Esophagus squamous epithelium (tissue), 5 donors: ENCODE data around the gene EOLA1. TPM values are rescaled to one million over a fixed set of nuclear protein-coding genes. Genes with fewer than 3 reads are reported as not detected.

Experiments used
- DNase-seq: peaks from one replicate; lab custom pipeline; 2025; lab: John Stamatoyannopoulos, UW
- H3K27ac ChIP-seq, 4 donors: fragments of 200-600 bp; sonication (generic); one replicate each; pipeline ENCODE4 v1.5.1; 2016 to 2019; ENCODE audit warnings: mild to moderate bottlenecking in 1 of 4
- H3K27me3 ChIP-seq, 4 donors: fragments of 200-600 bp; sonication (generic); 1 replicate in 3 of 4; 2 replicates in 1 of 4; pipeline versions ENCODE4 v1.5.1 to v1.6.0; 2017 to 2021; ENCODE audit warnings: antibody characterized with exemption in 1 of 4
- H3K36me3 ChIP-seq, 3 donors: fragments of 200-600 bp; sonication (generic); one replicate each; pipeline ENCODE4 v1.5.1; 2016 to 2019
- H3K4me1 ChIP-seq, 3 donors: fragments of 200-600 bp; sonication (generic); one replicate each; pipeline ENCODE4 v1.5.1; 2017 to 2019
- H3K4me3 ChIP-seq, 4 donors: fragments of 200-600 bp; sonication (generic); 1 replicate in 3 of 4; 2 replicates in 1 of 4; pipeline ENCODE4 v1.5.1; 2016 to 2019; ENCODE audit warnings: mild to moderate bottlenecking in 2 of 4, moderate library complexity in 1 of 4
- H3K9me3 ChIP-seq, 3 donors: fragments of 200-600 bp; sonication (generic); one replicate each; pipeline ENCODE4 v1.5.1; 2016 to 2019
- POLR2A ChIP-seq, 4 donors: fragments of 450-650 bp; IDR thresholded peaks; one replicate each; pipeline ENCODE4 v1.6.1; 2017; ENCODE audit warnings: antibody characterized with exemption in 4 of 4, mild to moderate bottlenecking in 4 of 4, moderate library complexity in 3 of 4
- WGBS, 2 donors: methylation state at CpG; one replicate each; pipeline ENCODE4 v1.1.5; 2018; 5-methylcytosine and 5-hydroxymethylcytosine counted together
- intact Hi-C: fragments of 100-400 bp; cut with DNase I; formaldehyde crosslinking; loops from one replicate; pipeline ENCODE4 v1.15.0; 2022
- total RNA-seq, 4 donors: library from RNA; depleted of rRNA; stranded (reverse); fragments of >200 nt; gene quantifications; one replicate each; pipeline ENCODE4 v1.1.0, GENCODE V29; 2016
- TF ChIP-seq, protein P1 (sequence below), 6 experiments: fragments of 450-650 bp in 4 of 6; fragments of 200-600 bp in 2 of 6; sonication (generic) in 2 of 6; IDR thresholded peaks; one replicate each; pipeline ENCODE4 v1.5.1; 2016 to 2019; ENCODE audit warnings: antibody characterized with exemption in 6 of 6, mild to moderate bottlenecking in 4 of 6, moderate library complexity in 4 of 6
- donor health status: DM: yes; HTN: yes; CAD: no.

EOLA1 gene
- total RNA-seq, 4 donors from 2014 or later, result 9.0 to 15.1 (median 12.1) TPM

DNA sequence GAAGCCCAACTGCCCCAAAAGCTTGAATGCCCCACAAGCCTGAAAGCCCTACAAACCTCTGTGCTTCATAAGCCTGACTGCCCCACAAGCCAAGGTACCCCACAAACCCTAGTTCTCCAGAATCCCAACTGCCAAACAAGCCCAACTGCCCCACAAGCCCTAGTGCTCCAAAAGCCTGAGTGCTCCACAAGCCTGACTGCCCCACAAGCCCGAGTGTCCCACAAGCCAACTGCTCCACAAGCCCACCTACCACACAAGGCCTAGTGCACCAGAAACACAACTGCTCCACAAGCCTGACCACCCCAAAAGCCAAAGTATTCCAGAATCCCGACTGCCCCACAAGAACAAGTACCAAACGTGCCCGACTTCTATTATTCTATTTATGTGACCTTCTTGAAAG lies 22.5 kb downstream of the EOLA1 start:
- Histone ChIP-seq H3K4me1 (no peaks in the 10 kb centered on the region), H3K4me3 (no peak overlapping the region), H3K27ac (no peak overlapping the region), H3K27me3 (no peaks in the 10 kb centered on the region), H3K9me3 (no peaks in the 10 kb centered on the region), H3K36me3 (no peaks in the 10 kb centered on the region)
- intact Hi-C loops, result loop anchor here (10.0 kb wide), 1 partner anchor 71 kb away; the partner anchor contains the start of gene TMEM185A
- no peak for TF ChIP-seq POLR2A (IDR thresholded peaks at IDR 0.05)
- TF ChIP-seq, protein P1, sequence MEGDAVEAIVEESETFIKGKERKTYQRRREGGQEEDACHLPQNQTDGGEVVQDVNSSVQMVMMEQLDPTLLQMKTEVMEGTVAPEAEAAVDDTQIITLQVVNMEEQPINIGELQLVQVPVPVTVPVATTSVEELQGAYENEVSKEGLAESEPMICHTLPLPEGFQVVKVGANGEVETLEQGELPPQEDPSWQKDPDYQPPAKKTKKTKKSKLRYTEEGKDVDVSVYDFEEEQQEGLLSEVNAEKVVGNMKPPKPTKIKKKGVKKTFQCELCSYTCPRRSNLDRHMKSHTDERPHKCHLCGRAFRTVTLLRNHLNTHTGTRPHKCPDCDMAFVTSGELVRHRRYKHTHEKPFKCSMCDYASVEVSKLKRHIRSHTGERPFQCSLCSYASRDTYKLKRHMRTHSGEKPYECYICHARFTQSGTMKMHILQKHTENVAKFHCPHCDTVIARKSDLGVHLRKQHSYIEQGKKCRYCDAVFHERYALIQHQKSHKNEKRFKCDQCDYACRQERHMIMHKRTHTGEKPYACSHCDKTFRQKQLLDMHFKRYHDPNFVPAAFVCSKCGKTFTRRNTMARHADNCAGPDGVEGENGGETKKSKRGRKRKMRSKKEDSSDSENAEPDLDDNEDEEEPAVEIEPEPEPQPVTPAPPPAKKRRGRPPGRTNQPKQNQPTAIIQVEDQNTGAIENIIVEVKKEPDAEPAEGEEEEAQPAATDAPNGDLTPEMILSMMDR (IDR thresholded peaks at IDR 0.05), result no peak
- DNase-seq, result no peak
- WGBS, 2 donors, result 73 to 100% methylated on average over 2 to 4 of the region's 4 CpGs

DNA sequence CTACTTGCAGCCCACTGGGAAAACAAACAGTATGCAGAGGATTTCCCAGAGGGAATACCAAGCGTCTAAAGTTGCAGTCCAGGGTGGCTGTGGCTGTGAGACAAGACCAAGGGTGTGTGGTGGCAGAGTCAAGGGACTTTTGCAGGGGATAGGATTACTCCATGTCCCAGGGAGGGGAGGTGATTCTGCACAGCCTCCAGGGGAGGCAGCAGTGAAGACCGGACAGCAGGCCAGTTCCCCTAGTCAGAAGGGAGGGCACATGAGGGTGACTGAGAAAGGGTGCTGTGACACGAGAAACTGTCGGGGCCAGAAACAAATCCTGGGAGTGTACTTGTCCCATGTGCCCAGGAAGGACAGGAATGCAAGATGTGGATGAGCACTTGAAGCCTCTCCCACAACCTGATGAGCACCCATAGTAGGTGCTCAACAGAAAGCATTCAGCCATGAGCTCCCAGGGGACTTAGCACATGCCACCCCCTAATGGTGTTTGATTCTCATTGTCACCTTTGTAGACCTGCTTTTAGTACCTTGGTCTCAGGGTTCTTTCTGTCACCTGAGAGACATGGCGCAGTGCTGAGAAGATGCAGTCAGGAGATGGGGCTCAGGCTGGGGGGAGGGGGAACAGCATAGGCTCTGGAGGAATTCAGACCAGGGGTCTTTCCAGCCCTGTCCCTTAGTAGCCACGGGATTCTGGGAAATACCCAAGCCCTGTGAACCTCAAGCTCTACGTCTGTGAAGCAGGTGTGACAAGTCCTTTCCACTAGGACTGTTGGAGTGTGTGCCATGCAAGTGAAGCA lies 27.0 kb downstream of the EOLA1 start:
- H3K4me3 ChIP-seq, result no peak overlapping the region
- TF ChIP-seq, protein P1 (IDR thresholded peaks at IDR 0.05), result no peak
- TF ChIP-seq POLR2A (IDR thresholded peaks at IDR 0.05), result no peak
- H3K27me3 ChIP-seq, result no peaks in the 10 kb centered on the region
- 72 to 86% methylated on average over 6 of the region's 7 CpGs for WGBS, 2 donors
- no peaks in the 10 kb centered on the region for H3K36me3 ChIP-seq
- no peaks in the 10 kb centered on the region for H3K4me1 ChIP-seq
- intact Hi-C loops, result loop anchor here (10.0 kb wide), 1 partner anchor 67 kb away; the partner anchor contains the start of gene TMEM185A
- no peak overlapping the region for H3K27ac ChIP-seq
- no peak for DNase-seq
- no peaks in the 10 kb centered on the region for H3K9me3 ChIP-seq

DNA sequence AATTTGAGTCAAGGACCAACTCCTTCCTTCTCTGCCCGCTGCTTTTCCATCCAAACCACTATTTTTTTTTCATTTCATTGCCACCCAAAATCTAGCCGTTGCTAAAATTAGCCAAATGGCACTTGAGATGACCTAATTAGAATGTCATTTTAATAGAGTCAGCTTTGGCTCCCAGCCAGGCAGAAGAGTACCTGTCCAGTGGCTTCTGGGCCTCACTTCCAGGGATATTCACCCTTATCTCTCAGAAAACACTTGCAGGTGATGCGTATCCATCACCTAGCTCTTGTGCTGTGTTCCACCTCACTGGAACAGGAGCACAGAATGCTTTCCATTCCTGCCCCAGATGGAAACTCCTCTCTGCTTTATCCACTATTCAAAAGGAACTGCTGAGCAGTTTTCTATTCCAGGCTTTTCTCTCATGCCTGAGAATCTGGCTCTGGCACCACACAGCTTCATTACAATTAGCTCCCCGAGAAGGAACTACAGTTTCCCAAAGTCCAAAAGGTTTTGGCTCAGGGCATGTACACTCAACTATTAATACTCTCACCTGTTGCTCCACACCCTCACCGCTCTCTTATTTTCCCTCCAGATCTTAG lies 28.0 kb downstream of the EOLA1 start:
- H3K27ac ChIP-seq, result no peak overlapping the region
- WGBS, 2 donors, result 59 to 83% methylated on average over 3 to 4 of the region's 5 CpGs
- H3K36me3 ChIP-seq, result no peaks in the 10 kb centered on the region
- TF ChIP-seq, protein P1 (IDR thresholded peaks at IDR 0.05), result no peak
- TF ChIP-seq POLR2A (IDR thresholded peaks at IDR 0.05), result no peak
- no peaks in the 10 kb centered on the region for H3K27me3 ChIP-seq
- no peak overlapping the region for H3K4me3 ChIP-seq
- DNase-seq, result no peak
- no peaks in the 10 kb centered on the region for H3K9me3 ChIP-seq
- intact Hi-C loops, result loop anchor here (10.0 kb wide), 1 partner anchor 66 kb away; the partner anchor contains the start of gene TMEM185A
- H3K4me1 ChIP-seq, result no peaks in the 10 kb centered on the region

DNA sequence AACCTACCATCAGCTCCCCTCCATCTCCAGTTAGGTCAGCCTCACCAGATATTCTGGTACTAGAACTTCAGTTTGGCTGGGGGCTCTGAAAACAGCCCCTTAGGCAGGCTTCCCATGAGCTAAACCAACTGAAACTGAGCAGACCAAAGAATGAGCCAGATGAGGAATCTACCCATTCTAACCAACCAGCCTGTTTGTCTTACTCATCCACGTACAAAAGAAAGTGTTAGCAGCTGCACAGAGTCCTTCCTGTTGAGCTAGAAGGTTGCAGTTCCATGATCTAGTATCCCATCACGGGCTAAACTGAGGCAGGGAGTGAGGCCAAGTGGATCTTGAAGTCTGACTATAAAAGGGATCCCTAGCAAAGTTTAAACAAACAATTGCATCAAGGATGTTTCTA lies 29.0 kb downstream of the EOLA1 start:
- 48 to 67% methylated on average over 1 to 2 of the region's 2 CpGs for WGBS, 2 donors
- H3K4me3 ChIP-seq, result no peak overlapping the region
- H3K36me3 ChIP-seq, result no peaks in the 10 kb centered on the region
- no peaks in the 10 kb centered on the region for H3K27me3 ChIP-seq
- intact Hi-C loops, result loop anchor here (10.0 kb wide), 1 partner anchor 65 kb away; the partner anchor contains the start of gene TMEM185A
- H3K9me3 ChIP-seq, result no peaks in the 10 kb centered on the region
- no peak overlapping the region for H3K27ac ChIP-seq
- TF ChIP-seq, protein P1 (IDR thresholded peaks at IDR 0.05), result no peak
- TF ChIP-seq POLR2A (IDR thresholded peaks at IDR 0.05), result no peak
- DNase-seq, result no peak
- H3K4me1 ChIP-seq, result no peaks in the 10 kb centered on the region

DNA sequence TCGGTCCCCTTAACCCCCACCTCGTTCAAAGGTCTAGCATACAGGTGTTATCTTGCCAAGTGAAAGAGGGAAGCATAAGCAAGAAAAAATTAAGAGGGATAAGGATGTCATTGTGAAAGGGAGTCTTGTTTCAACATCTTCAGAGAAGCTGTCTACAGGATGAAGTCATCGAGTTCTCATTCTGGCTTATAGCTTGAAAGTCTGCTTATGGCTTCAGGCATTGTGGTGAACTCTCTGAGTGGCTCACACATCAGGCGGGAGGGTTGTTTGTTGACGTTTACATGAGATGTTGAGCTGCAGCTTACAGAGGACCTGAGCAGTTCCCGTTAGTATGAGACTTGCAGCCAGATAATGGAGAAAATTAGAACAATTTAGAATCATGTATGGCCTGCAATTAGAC lies 29.9 kb downstream of the EOLA1 start:
- whole genome bisulfite sequencing, 2 donors, result 23 to 33% methylated on average over 6 of the region's 6 CpGs

More for the DNA sequence above, 29.9 kb downstream of the EOLA1 start:
- intact Hi-C loops, result no loop called here
- H3K27me3 ChIP-seq, result no peaks in the 10 kb centered on the region
- H3K27ac ChIP-seq, result no peak overlapping the region
- no peaks in the 10 kb centered on the region for H3K36me3 ChIP-seq
- no peaks in the 10 kb centered on the region for H3K9me3 ChIP-seq
- no peak overlapping the region for H3K4me3 ChIP-seq
- TF ChIP-seq POLR2A (IDR thresholded peaks at IDR 0.05), result no peak
- TF ChIP-seq, protein P1 (IDR thresholded peaks at IDR 0.05), result no peak
- no peak for DNase-seq
- H3K4me1 ChIP-seq, result no peaks in the 10 kb centered on the region
